Measurements from ENCODE around the gene SMPX. TPM values are rescaled to one million over a fixed set of nuclear protein-coding genes. Genes with fewer than 3 reads are reported as not detected.

SMPX gene
- total RNA-seq, 1 donor from 2014 or later = 0.57 TPM

GRCh38 chrX:21799767-21800166 lies 41.9 kb upstream of the SMPX start:
- peaks cover 43% of the 10 kb centered on the region for H3K4me1 Mint-ChIP-seq (ENCODE audit: low read depth)
- no peaks in the 10 kb centered on the region for H3K36me3 Mint-ChIP-seq (ENCODE audit: low read depth)
- peak overlapping the region; percentile 64 for H3K27ac Mint-ChIP-seq (ENCODE audit: unreplicated experiment)
- no peaks in the 10 kb centered on the region for H3K27me3 Mint-ChIP-seq (ENCODE audit: low read depth)
- no peak overlapping the region for H3K4me3 Mint-ChIP-seq (ENCODE audit: unreplicated experiment)
- no peak for DNase-seq (ENCODE audit: low spot score)
- H3K9me3 Mint-ChIP-seq (ENCODE audit: low read depth) = no peaks in the 10 kb centered on the region
- no peak for TF ChIP-seq CTCF (IDR thresholded peaks at IDR 0.05)

GRCh38 chrX:21798677-21799219 lies 40.8 kb upstream of the SMPX start:
- Mint-ChIP-seq H3K9me3 (ENCODE audit: low read depth) (no peaks in the 10 kb centered on the region), H3K4me1 (ENCODE audit: low read depth) (peaks cover 43% of the 10 kb centered on the region), H3K27me3 (ENCODE audit: low read depth) (no peaks in the 10 kb centered on the region), H3K36me3 (ENCODE audit: low read depth) (no peaks in the 10 kb centered on the region), H3K27ac (ENCODE audit: unreplicated experiment) (peak overlapping the region; percentile 87), H3K4me3 (ENCODE audit: unreplicated experiment) (no peak overlapping the region)
- TF ChIP-seq CTCF (IDR thresholded peaks at IDR 0.05) = peak; percentile 30
- DNase-seq (ENCODE audit: low spot score) = no peak

- no peak for DNase-seq (ENCODE audit: low spot score)
- H3K4me1 Mint-ChIP-seq (ENCODE audit: low read depth) = peaks cover 6% of the 10 kb centered on the region
Measured at GRCh38 chrX:21781976-21782375, 24.1 kb upstream of the SMPX start.

GRCh38 chrX:21781525-21781924 lies 23.6 kb upstream of the SMPX start:
- Mint-ChIP-seq H3K27me3 (ENCODE audit: low read depth) (peaks cover 5% of the 10 kb centered on the region), H3K4me3 (ENCODE audit: unreplicated experiment) (no peak overlapping the region), H3K4me1 (ENCODE audit: low read depth) (peaks cover 6% of the 10 kb centered on the region), H3K9me3 (ENCODE audit: low read depth) (no peaks in the 10 kb centered on the region), H3K27ac (ENCODE audit: unreplicated experiment) (no peak overlapping the region), H3K36me3 (ENCODE audit: low read depth) (no peaks in the 10 kb centered on the region)
- no peak for DNase-seq (ENCODE audit: low spot score)
- no peak for TF ChIP-seq CTCF (IDR thresholded peaks at IDR 0.05)

More at GRCh38 chrX:21781976-21782375, 24.1 kb upstream of the SMPX start:
- Mint-ChIP-seq H3K9me3 (ENCODE audit: low read depth) (no peaks in the 10 kb centered on the region), H3K27ac (ENCODE audit: unreplicated experiment) (no peak overlapping the region), H3K36me3 (ENCODE audit: low read depth) (no peaks in the 10 kb centered on the region), H3K4me3 (ENCODE audit: unreplicated experiment) (no peak overlapping the region), H3K27me3 (ENCODE audit: low read depth) (peaks cover 7% of the 10 kb centered on the region)
- no peak for TF ChIP-seq CTCF (IDR thresholded peaks at IDR 0.05)

- H3K36me3 Mint-ChIP-seq (ENCODE audit: low read depth) = peaks cover 3% of the 10 kb centered on the region
- no peak for TF ChIP-seq CTCF (IDR thresholded peaks at IDR 0.05)
- no peaks in the 10 kb centered on the region for H3K9me3 Mint-ChIP-seq (ENCODE audit: low read depth)
- DNase-seq (ENCODE audit: low spot score) = no peak
- H3K4me1 Mint-ChIP-seq (ENCODE audit: low read depth) = peaks cover 6% of the 10 kb centered on the region
- no peak overlapping the region for H3K27ac Mint-ChIP-seq (ENCODE audit: unreplicated experiment)
- H3K4me3 Mint-ChIP-seq (ENCODE audit: unreplicated experiment) = no peak overlapping the region
- no peaks in the 10 kb centered on the region for H3K27me3 Mint-ChIP-seq (ENCODE audit: low read depth)
Measured at GRCh38 chrX:21779095-21779494, 21.2 kb upstream of the SMPX start.
